Ovary (tissue), 3 donors: ENCODE measurements around the gene EYA3.

Experiments used
- EP300 ChIP-seq: sonication (generic); formaldehyde crosslinking; IDR thresholded peaks from one replicate; pipeline ENCODE4 v1.6.1; 2017; ENCODE audit warnings: antibody characterized with exemption
- POLR2A ChIP-seq: fragments of 450-650 bp; IDR thresholded peaks from one replicate; pipeline ENCODE4 v1.6.1; 2017; ENCODE audit warnings: antibody characterized with exemption, mild to moderate bottlenecking, moderate library complexity
- TF ChIP-seq, protein P1 (sequence below), 3 donors: fragments of 450-650 bp in 2 of 3; fragments of 200-600 bp in 1 of 3; IDR thresholded peaks; one replicate each; pipeline versions ENCODE4 v1.5.1 to v1.8.0; 2016 to 2022; ENCODE audit warnings: antibody characterized with exemption in 3 of 3, mild to moderate bottlenecking in 1 of 3
- donor health status: DM: no; HTN: no; CAD: no.

DNA sequence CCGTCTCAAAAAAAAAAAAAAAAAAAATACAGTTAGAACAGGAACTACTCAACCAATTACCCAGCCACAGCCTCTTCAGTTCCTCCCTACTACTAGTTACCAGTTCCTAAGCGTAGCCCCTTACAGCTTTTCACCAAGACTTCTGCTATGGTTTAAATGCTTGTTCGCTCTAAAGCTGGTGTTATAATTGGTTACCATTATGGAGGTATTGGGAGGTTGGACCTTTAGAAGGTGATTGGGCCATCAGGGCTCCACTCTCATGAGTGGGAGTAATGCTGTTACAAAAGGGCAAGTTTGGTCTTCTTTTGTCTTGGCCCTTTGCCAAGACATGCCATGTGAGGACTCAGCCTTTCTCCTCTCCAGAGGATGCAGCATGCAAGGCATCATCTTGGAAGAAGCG, 156.7 kb downstream of the EYA3 start:
- TF ChIP-seq, protein P1, sequence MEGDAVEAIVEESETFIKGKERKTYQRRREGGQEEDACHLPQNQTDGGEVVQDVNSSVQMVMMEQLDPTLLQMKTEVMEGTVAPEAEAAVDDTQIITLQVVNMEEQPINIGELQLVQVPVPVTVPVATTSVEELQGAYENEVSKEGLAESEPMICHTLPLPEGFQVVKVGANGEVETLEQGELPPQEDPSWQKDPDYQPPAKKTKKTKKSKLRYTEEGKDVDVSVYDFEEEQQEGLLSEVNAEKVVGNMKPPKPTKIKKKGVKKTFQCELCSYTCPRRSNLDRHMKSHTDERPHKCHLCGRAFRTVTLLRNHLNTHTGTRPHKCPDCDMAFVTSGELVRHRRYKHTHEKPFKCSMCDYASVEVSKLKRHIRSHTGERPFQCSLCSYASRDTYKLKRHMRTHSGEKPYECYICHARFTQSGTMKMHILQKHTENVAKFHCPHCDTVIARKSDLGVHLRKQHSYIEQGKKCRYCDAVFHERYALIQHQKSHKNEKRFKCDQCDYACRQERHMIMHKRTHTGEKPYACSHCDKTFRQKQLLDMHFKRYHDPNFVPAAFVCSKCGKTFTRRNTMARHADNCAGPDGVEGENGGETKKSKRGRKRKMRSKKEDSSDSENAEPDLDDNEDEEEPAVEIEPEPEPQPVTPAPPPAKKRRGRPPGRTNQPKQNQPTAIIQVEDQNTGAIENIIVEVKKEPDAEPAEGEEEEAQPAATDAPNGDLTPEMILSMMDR (IDR thresholded peaks at IDR 0.05): no peak
- TF ChIP-seq POLR2A (no peak), EP300 (no peak)
